Measurements from ENCODE around the gene CROT. TPM values are rescaled to one million over a fixed set of nuclear protein-coding genes. Genes with fewer than 3 reads are reported as not detected.
A peak's percentile ranks its signal among the peaks of the same experiment; 100 is the strongest.

The CROT gene
- total and polyA plus RNA-seq, 5 experiments from 2014 or later, result 3.2 to 16.9 (median 5.3) TPM

GRCh38 chr7:87395442-87396020 is 50.1 kb downstream of the CROT start:
- POLR2A ChIA-PET, result no interaction called here
- DNase-seq (no peak), ATAC-seq (no peak)
- Mint-ChIP-seq H3K4me1 (no peaks in the 10 kb centered on the region), H3K27me3 (no peaks in the 10 kb centered on the region), H3K9me3 (no peaks in the 10 kb centered on the region), H3K4me3 (no peak overlapping the region), H3K27ac (no peak overlapping the region), H3K36me3 (peaks cover 19 to 54% (median 46%) of the 10 kb centered on the region in 3 donors)

- H3K27ac Mint-ChIP-seq, result no peak overlapping the region
- DNase-seq (no peak), ATAC-seq (no peak)
- H3K4me1 Mint-ChIP-seq, result no peaks in the 10 kb centered on the region
- peaks cover 9 to 32% (median 26%) of the 10 kb centered on the region in 3 donors for H3K36me3 Mint-ChIP-seq
- no peaks in the 10 kb centered on the region for H3K27me3 Mint-ChIP-seq
- H3K4me3 Mint-ChIP-seq, result no peak overlapping the region
- POLR2A ChIA-PET, result no interaction called here
- no peaks in the 10 kb centered on the region for H3K9me3 Mint-ChIP-seq
Measured at GRCh38 chr7:87398446-87398845, 53.0 kb downstream of the CROT start.

DNA sequence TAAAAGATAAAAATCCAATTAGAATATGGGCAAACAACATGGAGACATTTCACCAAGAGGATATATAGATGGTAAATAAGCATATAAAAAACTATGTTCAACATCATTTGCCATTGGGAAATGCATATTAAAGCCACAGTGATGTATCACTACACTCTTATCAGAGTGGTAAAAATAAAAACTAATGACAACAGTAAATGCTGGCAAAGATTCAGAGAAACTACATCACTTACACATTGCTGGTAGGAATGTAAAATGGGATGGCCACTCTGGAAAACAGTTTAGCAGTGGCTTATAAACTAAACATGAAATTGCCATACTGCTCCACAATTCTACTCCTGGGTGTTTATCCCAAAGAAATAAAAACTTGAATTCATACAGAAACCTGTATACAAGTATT is 59.2 kb downstream of the CROT start:
- Mint-ChIP-seq H3K36me3 (no peaks in the 10 kb centered on the region), H3K27ac (no peak overlapping the region)

GRCh38 chr7:87411186-87411585 is 65.7 kb downstream of the CROT start:
- POLR2A ChIA-PET, result interaction anchor here (0.6 kb wide), 1 partner anchor 524 kb away, joined by 5 read pairs; no protein-coding TSS in a partner anchor
- Mint-ChIP-seq H3K36me3 (no peaks in the 10 kb centered on the region), H3K4me3 (no peak overlapping the region), H3K27me3 (peaks cover 0 to 11% (median 0%) of the 10 kb centered on the region in 5 donors), H3K4me1 (no peaks in the 10 kb centered on the region), H3K9me3 (no peaks in the 10 kb centered on the region), H3K27ac (no peak overlapping the region)
- ATAC-seq (no peak), DNase-seq (no peak)

More for the DNA sequence above, 59.2 kb downstream of the CROT start:
- ATAC-seq (no peak), DNase-seq (no peak)
- Mint-ChIP-seq H3K27me3 (peaks cover 0 to 11% (median 0%) of the 10 kb centered on the region in 5 donors), H3K9me3 (no peaks in the 10 kb centered on the region), H3K4me1 (no peaks in the 10 kb centered on the region), H3K4me3 (no peak overlapping the region)
- POLR2A ChIA-PET, result no interaction called here

- H3K4me3 Mint-ChIP-seq, result no peak overlapping the region
- no peak overlapping the region for H3K27ac Mint-ChIP-seq
- ATAC-seq, result no peak
- DNase-seq, result no peak
- H3K36me3 Mint-ChIP-seq, result no peaks in the 10 kb centered on the region
- H3K9me3 Mint-ChIP-seq, result no peaks in the 10 kb centered on the region
- no peaks in the 10 kb centered on the region for H3K4me1 Mint-ChIP-seq
- POLR2A ChIA-PET, result no interaction called here
- H3K27me3 Mint-ChIP-seq, result no peaks in the 10 kb centered on the region
Measured at GRCh38 chr7:87413029-87413428, 67.6 kb downstream of the CROT start.

- DNase-seq (no peak), ATAC-seq (no peak)
- H3K27me3 Mint-ChIP-seq, result no peaks in the 10 kb centered on the region
- H3K4me3 Mint-ChIP-seq, result no peak overlapping the region
- no peaks in the 10 kb centered on the region for H3K4me1 Mint-ChIP-seq
- no peaks in the 10 kb centered on the region for H3K9me3 Mint-ChIP-seq
- no peaks in the 10 kb centered on the region for H3K36me3 Mint-ChIP-seq
- no peak overlapping the region for H3K27ac Mint-ChIP-seq
- POLR2A ChIA-PET, result no interaction called here
Measured at GRCh38 chr7:87413951-87414793, 68.7 kb downstream of the CROT start.

- Mint-ChIP-seq H3K27me3 (no peaks in the 10 kb centered on the region), H3K36me3 (no peaks in the 10 kb centered on the region), H3K4me3 (no peak overlapping the region), H3K4me1 (no peaks in the 10 kb centered on the region), H3K9me3 (no peaks in the 10 kb centered on the region), H3K27ac (no peak overlapping the region)
- POLR2A ChIA-PET, result no interaction called here
- no peak for DNase-seq
- no peak for ATAC-seq
Measured at GRCh38 chr7:87414794-87415188, 69.3 kb downstream of the CROT start.

- POLR2A ChIA-PET, result interaction anchor here (1.1 kb wide), 1 partner anchor 104 kb away, joined by 3 read pairs; no protein-coding TSS in a partner anchor
- no peaks in the 10 kb centered on the region for H3K9me3 Mint-ChIP-seq
- H3K36me3 Mint-ChIP-seq, result no peaks in the 10 kb centered on the region
- H3K27ac Mint-ChIP-seq, result no peak overlapping the region
- H3K4me1 Mint-ChIP-seq, result no peaks in the 10 kb centered on the region
- DNase-seq (peak; percentile 33 to 79 (median 62)), ATAC-seq (peak; percentile 60 to 75)
- H3K4me3 Mint-ChIP-seq, result no peak overlapping the region
- H3K27me3 Mint-ChIP-seq, result no peaks in the 10 kb centered on the region
Measured at GRCh38 chr7:87416682-87417587, 71.5 kb downstream of the CROT start.

GRCh38 chr7:87420173-87420572 is 74.7 kb downstream of the CROT start:
- Mint-ChIP-seq H3K9me3 (no peaks in the 10 kb centered on the region), H3K4me3 (no peak overlapping the region), H3K27ac (no peak overlapping the region), H3K4me1 (no peaks in the 10 kb centered on the region), H3K36me3 (no peaks in the 10 kb centered on the region), H3K27me3 (peaks cover 0 to 8% (median 3%) of the 10 kb centered on the region in 5 donors)
- no peak for DNase-seq
- no peak for ATAC-seq
- POLR2A ChIA-PET, result no interaction called here

DNA sequence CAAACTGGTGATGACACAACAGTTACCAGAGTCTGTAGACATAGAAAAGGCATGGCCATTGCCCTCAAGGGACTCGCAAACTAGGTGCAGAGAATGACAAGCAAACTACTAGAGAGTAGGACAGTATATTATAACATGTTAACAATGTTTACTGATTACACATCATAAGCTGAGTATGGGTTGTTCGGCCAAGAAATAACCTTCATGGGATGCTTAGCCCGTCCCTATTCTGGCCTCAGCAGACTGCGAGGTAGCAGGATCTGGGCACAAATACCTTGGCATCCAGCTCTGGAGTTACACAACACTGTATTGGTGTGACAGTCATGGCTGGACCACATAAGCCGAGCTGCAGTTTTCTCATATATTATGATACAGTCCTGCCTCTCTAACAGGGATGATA is 78.6 kb downstream of the CROT start:
- H3K27ac Mint-ChIP-seq, result no peak overlapping the region
- no peaks in the 10 kb centered on the region for H3K4me1 Mint-ChIP-seq
- peaks cover 6 to 13% (median 10%) of the 10 kb centered on the region in 5 donors for H3K27me3 Mint-ChIP-seq
- no peak for ATAC-seq
- no peaks in the 10 kb centered on the region for H3K9me3 Mint-ChIP-seq
- POLR2A ChIA-PET, result no interaction called here
- no peak overlapping the region for H3K4me3 Mint-ChIP-seq
- no peak for DNase-seq
- no peaks in the 10 kb centered on the region for H3K36me3 Mint-ChIP-seq

DNA sequence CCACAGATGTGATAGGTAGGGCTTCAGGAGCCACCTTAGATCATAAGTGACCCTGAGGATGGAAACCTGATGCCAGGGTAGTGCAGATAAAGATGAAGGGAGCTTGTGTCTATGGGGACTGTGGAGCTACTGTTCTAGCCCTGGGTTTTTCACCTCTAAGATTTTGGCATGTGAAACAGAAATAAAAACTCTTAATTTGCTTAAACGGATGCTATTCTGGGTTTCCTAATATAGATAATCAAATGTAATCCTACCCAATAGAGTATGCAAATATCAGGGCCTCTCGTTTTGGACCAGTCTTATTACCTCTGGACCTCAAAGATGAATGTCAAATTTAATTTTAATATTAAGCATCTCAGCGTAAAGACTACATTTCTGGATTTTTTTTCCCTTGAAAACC is 80.7 kb downstream of the CROT start:
- Mint-ChIP-seq H3K4me3 (no peak overlapping the region), H3K27me3 (peaks cover 6 to 13% (median 10%) of the 10 kb centered on the region in 5 donors), H3K27ac (no peak overlapping the region), H3K9me3 (no peaks in the 10 kb centered on the region), H3K4me1 (no peaks in the 10 kb centered on the region), H3K36me3 (no peaks in the 10 kb centered on the region)
- POLR2A ChIA-PET, result no interaction called here
- ATAC-seq (no peak), DNase-seq (no peak)

DNA sequence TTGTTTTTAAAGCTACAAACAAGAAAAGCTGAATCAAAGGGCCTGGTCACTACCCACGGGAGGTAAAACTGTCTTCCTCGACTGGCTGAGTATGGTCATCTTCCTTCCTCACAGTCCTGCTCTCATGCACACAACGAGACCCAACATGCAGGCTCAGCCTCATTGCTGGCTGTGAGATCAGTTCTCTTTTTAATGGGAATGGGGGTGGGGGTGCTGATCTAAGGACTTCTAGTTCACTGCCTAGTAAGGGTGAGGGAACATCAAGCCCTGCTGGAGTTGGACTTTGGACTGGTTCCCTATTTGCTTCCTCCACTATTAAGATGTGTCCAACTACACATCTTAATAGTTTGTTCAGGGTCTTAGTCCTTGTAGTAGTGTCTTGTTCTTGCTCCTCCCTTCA is 81.8 kb downstream of the CROT start:
- POLR2A ChIA-PET, result no interaction called here
- Mint-ChIP-seq H3K9me3 (no peaks in the 10 kb centered on the region), H3K4me1 (no peaks in the 10 kb centered on the region), H3K36me3 (no peaks in the 10 kb centered on the region), H3K27ac (no peak overlapping the region), H3K27me3 (peaks cover 6 to 13% (median 10%) of the 10 kb centered on the region in 5 donors), H3K4me3 (no peak overlapping the region)
- no peak for DNase-seq
- no peak for ATAC-seq

GRCh38 chr7:87432536-87432935 is 87.1 kb downstream of the CROT start:
- no peaks in the 10 kb centered on the region for H3K9me3 Mint-ChIP-seq

More at GRCh38 chr7:87432536-87432935, 87.1 kb downstream of the CROT start:
- Mint-ChIP-seq H3K4me3 (no peak overlapping the region), H3K36me3 (no peaks in the 10 kb centered on the region), H3K27me3 (peaks cover 0 to 9% (median 2%) of the 10 kb centered on the region in 5 donors), H3K4me1 (no peaks in the 10 kb centered on the region), H3K27ac (no peak overlapping the region)
- no peak for DNase-seq
- ATAC-seq, result no peak
- POLR2A ChIA-PET, result no interaction called here

Data from naive thymus-derived CD8-positive, alpha-beta T cell (primary cell).